Lower lobe of right lung (tissue), 2 donors: Measurements from ENCODE around the gene JAM3. TPM values are rescaled to one million over a fixed set of nuclear protein-coding genes. Genes with fewer than 3 reads are reported as not detected.

Experiments used
- ATAC-seq, 2 donors: fragments of 200-7000 bp; cut with Tn5 transposase; one replicate each; pipeline ENCODE4 v1.9.1; 2020 to 2022; ENCODE audit warnings: mild to moderate bottlenecking in 2 of 2, moderate library complexity in 2 of 2
- DNase-seq: peaks from one replicate; pipeline ENCODE4 v3.0.0-alpha.2; 2020
- H3K27ac ChIP-seq: fragments of 200-600 bp; one replicate; pipeline ENCODE4 v1.8.0; 2022
- H3K27me3 ChIP-seq: fragments of 200-600 bp; one replicate; pipeline ENCODE4 v1.8.0; 2022; ENCODE audit warnings: low read depth
- H3K36me3 ChIP-seq: fragments of 200-600 bp; one replicate; pipeline ENCODE4 v1.8.0; 2022; ENCODE audit warnings: mild to moderate bottlenecking
- H3K4me1 ChIP-seq: fragments of 200-600 bp; one replicate; pipeline ENCODE4 v1.8.0; 2022
- H3K4me3 ChIP-seq: fragments of 200-600 bp; one replicate; pipeline ENCODE4 v1.8.0; 2022; ENCODE audit warnings: mild to moderate bottlenecking
- H3K9me3 ChIP-seq: fragments of 200-600 bp; one replicate; pipeline ENCODE4 v1.8.0; 2022
- intact Hi-C: fragments of 100-400 bp; cut with DNase I; formaldehyde crosslinking; loops from one replicate; pipeline ENCODE4 v1.11.0; 2022
- total RNA-seq: library from RNA; stranded (reverse); fragmentation: NEBNext Ultra II Directional; extraction: Animal tissue kit (Norgen Biotek cat#: 25700); gene quantifications from one replicate; pipeline ENCODE4 v1.2.1, GENCODE V29; 2021
- TF ChIP-seq, protein P1 (sequence below): fragments of 200-600 bp; IDR thresholded peaks from one replicate; pipeline ENCODE4 v1.8.0; 2022; ENCODE audit warnings: antibody characterized with exemption, mild to moderate bottlenecking
- donor health status: DM: no; HTN: yes; CAD: no; lungs with severe emphysema.

Gene JAM3
- total RNA-seq, 1 donor from 2014 or later: 32.1 TPM

- DNase-seq (no peak), ATAC-seq (no peak)
- Histone ChIP-seq H3K4me3 (no peak overlapping the region), H3K27ac (no peak overlapping the region), H3K36me3 (peaks cover 9% of the 10 kb centered on the region), H3K4me1 (no peaks in the 10 kb centered on the region), H3K9me3 (no peaks in the 10 kb centered on the region), H3K27me3 (no peaks in the 10 kb centered on the region)
- TF ChIP-seq, protein P1, sequence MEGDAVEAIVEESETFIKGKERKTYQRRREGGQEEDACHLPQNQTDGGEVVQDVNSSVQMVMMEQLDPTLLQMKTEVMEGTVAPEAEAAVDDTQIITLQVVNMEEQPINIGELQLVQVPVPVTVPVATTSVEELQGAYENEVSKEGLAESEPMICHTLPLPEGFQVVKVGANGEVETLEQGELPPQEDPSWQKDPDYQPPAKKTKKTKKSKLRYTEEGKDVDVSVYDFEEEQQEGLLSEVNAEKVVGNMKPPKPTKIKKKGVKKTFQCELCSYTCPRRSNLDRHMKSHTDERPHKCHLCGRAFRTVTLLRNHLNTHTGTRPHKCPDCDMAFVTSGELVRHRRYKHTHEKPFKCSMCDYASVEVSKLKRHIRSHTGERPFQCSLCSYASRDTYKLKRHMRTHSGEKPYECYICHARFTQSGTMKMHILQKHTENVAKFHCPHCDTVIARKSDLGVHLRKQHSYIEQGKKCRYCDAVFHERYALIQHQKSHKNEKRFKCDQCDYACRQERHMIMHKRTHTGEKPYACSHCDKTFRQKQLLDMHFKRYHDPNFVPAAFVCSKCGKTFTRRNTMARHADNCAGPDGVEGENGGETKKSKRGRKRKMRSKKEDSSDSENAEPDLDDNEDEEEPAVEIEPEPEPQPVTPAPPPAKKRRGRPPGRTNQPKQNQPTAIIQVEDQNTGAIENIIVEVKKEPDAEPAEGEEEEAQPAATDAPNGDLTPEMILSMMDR: no peak
- intact Hi-C loops: no loop called here
Measured at GRCh38 chr11:134142536-134142935, 73.7 kb downstream of the JAM3 start.

- intact Hi-C loops: no loop called here
- Histone ChIP-seq H3K27ac (no peak overlapping the region), H3K9me3 (no peaks in the 10 kb centered on the region), H3K27me3 (no peaks in the 10 kb centered on the region), H3K36me3 (peaks cover 17% of the 10 kb centered on the region), H3K4me1 (no peaks in the 10 kb centered on the region), H3K4me3 (no peak overlapping the region)
- TF ChIP-seq, protein P1: no peak
- ATAC-seq: no peak
- DNase-seq: no peak
Measured at GRCh38 chr11:134143801-134144200, 74.9 kb downstream of the JAM3 start.

- no peak for DNase-seq
- Histone ChIP-seq H3K9me3 (no peaks in the 10 kb centered on the region), H3K27me3 (no peaks in the 10 kb centered on the region), H3K36me3 (peaks cover 26% of the 10 kb centered on the region), H3K4me1 (no peaks in the 10 kb centered on the region), H3K27ac (no peak overlapping the region), H3K4me3 (no peak overlapping the region)
- TF ChIP-seq, protein P1: no peak
- intact Hi-C loops: no loop called here
- ATAC-seq: no peak
Measured at GRCh38 chr11:134144744-134145143, 75.9 kb downstream of the JAM3 start.

DNA sequence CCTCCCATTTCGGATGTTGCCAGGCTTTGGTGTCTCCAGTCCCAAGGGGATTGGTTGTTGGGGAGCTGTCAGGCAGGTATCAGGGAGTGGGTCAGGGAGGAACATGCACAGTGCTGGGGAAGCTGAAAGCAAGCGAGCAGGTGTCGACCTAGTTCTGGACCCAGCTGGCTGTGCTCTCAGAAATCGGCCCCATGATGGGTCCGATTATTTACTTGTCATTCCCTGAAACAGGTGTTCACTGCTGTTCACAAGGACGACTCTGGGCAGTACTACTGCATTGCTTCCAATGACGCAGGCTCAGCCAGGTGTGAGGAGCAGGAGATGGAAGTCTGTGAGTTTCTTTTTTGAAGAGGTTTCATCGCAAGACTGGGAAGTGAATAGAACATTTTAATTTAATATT lies 76.8 kb downstream of the JAM3 start:
- TF ChIP-seq, protein P1: no peak
- Histone ChIP-seq H3K36me3 (peaks cover 36% of the 10 kb centered on the region), H3K27me3 (no peaks in the 10 kb centered on the region), H3K4me1 (no peaks in the 10 kb centered on the region), H3K27ac (no peak overlapping the region), H3K4me3 (no peak overlapping the region), H3K9me3 (no peaks in the 10 kb centered on the region)
- DNase-seq: no peak
- ATAC-seq: no peak
- intact Hi-C loops: no loop called here

DNA sequence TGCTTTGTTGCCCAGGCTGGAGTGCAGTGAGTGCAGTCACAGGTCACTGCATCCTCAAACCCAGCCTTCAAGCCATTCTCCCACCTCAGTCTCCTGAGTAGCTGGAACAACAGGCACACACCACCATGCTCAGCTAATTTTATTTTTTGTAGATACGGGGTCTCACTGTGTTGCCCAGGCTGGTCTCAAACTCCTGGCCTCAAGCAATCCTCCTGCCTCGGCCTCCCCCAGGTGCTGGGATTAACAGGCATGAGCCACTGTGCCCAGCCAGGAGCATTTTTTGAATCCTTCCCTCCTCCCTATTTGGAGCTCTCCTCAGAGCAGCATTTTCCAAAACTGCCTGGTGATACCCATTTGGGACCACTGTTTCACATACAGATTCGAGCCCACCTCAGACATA lies 77.7 kb downstream of the JAM3 start:
- H3K27ac ChIP-seq: no peak overlapping the region
- DNase-seq: no peak
- peaks cover 44% of the 10 kb centered on the region for H3K36me3 ChIP-seq
- H3K4me3 ChIP-seq: no peak overlapping the region
- H3K4me1 ChIP-seq: no peaks in the 10 kb centered on the region
- intact Hi-C loops: no loop called here
- H3K9me3 ChIP-seq: no peaks in the 10 kb centered on the region
- TF ChIP-seq, protein P1: no peak
- H3K27me3 ChIP-seq: no peaks in the 10 kb centered on the region
- ATAC-seq: no peak

DNA sequence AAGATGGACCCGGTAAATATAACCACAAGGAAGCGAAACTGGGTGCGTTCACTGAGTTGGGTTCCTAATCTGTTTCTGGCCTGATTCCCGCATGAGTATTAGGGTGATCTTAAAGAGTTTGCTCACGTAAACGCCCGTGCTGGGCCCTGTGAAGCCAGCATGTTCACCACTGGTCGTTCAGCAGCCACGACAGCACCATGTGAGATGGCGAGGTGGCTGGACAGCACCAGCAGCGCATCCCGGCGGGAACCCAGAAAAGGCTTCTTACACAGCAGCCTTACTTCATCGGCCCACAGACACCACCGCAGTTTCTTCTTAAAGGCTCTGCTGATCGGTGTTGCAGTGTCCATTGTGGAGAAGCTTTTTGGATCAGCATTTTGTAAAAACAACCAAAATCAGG lies 80.5 kb downstream of the JAM3 start:
- no peaks in the 10 kb centered on the region for H3K4me1 ChIP-seq
- no peaks in the 10 kb centered on the region for H3K27me3 ChIP-seq
- no peak for ATAC-seq
- no peaks in the 10 kb centered on the region for H3K9me3 ChIP-seq
- TF ChIP-seq, protein P1: no peak
- no peak overlapping the region for H3K4me3 ChIP-seq
- peaks cover 71% of the 10 kb centered on the region for H3K36me3 ChIP-seq
- DNase-seq: no peak
- H3K27ac ChIP-seq: no peak overlapping the region
- intact Hi-C loops: no loop called here
